CD4-positive, alpha-beta T cell treated with Interleukin-1 beta for 1 hour (primary cell): ENCODE measurements around the gene NR1H2.
"Not testable (repeated sequence)": the region's sequence is repeated elsewhere in the genome, so short reads cannot be mapped to it uniquely, and the experiment has no call there.

Experiments used
- DNase-seq, 2 donors: peaks; one replicate each; pipeline ENCODE4 v3.0.0-alpha.2; 2020 to 2022

NR1H2 gene

DNA sequence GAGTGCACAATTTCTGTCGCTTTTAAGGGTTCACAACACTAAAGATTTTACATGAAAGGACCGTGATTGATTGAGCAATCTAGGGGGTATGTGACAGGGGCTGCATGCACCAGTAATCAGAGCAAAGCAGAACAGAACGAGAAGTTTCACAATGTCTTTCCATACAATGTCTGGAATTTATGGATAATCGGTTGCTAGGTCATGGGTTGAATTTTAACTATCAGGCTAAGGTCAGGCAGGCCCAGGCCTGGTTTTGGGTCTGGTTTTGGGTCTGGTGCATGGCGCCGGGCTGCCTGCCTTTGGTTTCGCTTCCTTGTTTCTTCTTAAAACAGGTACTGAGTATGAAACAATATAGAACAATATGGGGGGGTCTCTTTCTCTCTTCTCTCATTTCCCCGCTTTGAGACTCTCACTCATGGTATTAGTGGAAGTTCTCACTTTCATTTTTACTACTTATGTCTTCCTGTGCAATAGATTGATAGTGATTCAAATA lies 29.1 kb upstream of the NR1H2 start:
- peak in 1 of 2 donors; percentile 61 for DNase-seq

DNA sequence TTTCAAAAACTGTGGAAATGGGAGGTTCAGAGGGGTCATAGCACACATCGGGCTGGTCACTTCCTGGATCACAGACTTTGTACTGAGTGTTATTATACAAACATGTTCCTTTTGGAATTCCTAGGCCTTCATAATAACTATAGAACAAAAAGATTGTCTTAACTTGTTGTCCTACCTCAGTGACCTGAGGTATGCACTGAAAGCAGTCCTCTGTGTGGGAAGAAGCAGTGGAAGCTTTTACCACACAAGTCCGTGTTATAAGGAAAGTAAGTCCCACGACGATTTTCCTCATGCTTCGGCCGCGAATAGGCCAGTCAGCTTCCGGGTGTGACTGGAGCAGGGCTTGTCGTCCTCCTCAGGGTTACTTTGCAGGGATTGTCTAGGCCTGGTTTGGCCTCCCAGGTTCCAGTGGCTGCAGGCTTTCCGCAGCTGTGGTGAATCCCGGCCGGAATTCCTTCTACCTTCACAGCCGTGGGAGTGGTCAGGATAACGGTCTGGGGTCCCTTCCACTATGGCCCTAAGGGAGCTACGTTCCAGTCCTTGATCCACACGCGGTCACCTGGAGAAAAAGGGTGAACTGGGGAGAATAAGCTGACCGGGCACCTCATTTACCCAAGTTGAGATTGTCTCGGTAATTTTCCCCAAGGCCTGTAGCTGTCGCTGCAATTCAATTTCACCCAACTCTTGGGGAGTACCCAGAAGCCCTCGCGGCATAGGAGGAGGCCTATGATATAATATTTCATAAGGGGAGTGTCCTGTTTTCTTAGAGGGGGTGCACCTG lies 26.8 kb upstream of the NR1H2 start:
- DNase-seq, result no peak

DNA sequence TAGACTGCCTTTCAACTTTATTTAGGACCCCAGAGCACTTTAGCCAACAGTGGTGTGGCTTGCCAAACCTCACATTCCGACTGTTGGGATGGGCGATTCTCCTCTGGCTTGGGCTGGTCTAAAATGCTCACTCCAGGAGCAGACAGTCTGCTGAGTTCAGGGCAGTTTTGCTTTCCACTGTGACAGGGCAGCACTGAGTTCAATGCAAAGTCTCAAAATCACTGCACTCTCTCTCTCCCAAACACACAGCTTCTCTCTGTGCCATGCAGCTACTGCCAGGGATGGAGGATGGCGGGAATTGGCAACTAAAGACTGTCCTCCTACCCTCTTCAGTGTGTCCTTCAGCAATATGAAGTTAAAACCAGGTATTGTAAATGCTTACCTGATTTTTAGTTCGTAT lies 24.0 kb upstream of the NR1H2 start:
- no peak for DNase-seq

DNA sequence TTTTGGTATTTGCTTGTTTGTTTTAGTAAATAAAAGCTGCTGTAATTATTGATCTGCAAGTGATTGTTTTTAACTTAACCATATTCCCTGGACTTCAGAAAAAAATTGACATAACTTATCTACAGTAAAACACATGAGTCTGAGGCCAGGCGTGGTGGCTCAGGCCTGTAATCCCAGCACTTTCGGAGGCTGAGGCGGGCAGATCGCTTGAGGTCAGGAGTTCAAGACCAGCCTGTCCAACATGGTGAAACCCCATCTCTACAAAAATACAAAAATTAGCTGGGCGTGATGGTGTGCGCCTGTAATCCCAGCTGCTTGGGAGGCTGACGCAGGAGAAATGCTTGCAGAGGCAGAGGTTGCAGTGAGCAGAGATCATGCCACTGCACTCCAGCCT lies 22.8 kb upstream of the NR1H2 start:
- not testable (repeated sequence) for DNase-seq

DNA sequence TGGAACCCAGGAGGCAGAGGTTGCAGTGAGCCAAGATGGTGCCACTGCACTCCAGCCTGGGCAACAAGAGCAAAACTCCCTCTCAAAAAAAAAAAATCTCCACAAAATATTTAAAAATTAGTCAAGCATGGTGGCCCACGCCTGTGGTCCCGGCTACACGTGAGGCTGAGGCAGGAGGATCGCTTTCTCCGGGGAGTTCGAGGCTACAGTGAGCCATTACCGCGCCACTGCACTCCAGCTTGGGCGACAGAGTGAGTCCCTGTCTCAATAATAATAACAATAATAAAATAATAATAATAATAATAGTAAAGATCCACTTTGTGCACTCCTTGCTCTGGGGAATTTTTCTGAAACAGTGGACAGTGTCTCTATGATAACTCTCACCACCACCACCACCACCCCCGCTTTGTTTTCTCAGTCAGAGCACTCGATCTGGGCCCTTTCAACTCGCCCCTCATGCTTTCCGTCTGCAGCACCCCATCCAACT lies 19.5 kb upstream of the NR1H2 start:
- DNase-seq, result no peak

DNA sequence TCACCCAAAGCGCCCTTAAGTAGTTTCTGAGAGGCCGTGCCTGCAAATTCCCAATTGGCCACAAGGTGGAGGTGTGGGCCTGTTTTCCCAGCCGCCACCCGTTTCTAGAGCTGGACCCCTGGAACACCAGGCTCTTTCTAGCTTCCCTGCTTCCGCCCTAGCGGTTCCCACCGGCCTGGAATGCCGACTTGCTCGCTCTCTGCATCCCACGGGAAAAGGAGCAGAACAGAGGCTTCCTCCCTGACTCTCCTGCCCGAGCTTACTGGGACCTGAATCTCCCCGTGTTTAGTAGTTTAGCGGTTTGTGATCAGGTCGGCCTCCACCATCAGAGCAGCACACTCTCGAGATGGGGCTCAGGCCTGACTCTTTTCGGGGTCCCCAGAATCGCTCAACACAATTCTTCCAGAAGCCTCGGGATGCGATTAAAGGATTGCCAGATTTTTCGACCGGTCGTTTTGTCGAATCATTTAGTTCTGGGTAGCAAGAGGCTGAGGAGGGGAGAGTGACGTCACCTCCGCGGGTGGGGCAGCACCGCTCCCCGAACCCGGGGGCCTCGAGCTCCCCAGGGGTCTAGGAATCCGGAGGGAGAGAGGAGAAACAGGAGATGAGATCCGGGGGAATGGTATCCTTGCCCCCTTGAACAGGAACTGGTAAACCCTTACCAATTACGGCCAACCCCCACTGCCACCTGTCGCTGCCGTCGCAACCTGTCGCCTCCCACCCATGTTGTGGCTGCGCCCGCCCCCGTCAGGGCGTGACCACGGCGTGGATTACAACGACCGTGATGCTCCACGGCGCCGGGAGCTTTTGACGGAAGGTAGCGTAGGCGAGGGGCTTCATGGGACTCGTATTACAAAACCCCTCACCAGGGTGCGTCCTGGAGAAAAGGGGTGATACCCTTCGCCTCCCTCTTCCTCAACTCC lies 18.8 kb upstream of the NR1H2 start:
- peak; percentile 91 for DNase-seq

DNA sequence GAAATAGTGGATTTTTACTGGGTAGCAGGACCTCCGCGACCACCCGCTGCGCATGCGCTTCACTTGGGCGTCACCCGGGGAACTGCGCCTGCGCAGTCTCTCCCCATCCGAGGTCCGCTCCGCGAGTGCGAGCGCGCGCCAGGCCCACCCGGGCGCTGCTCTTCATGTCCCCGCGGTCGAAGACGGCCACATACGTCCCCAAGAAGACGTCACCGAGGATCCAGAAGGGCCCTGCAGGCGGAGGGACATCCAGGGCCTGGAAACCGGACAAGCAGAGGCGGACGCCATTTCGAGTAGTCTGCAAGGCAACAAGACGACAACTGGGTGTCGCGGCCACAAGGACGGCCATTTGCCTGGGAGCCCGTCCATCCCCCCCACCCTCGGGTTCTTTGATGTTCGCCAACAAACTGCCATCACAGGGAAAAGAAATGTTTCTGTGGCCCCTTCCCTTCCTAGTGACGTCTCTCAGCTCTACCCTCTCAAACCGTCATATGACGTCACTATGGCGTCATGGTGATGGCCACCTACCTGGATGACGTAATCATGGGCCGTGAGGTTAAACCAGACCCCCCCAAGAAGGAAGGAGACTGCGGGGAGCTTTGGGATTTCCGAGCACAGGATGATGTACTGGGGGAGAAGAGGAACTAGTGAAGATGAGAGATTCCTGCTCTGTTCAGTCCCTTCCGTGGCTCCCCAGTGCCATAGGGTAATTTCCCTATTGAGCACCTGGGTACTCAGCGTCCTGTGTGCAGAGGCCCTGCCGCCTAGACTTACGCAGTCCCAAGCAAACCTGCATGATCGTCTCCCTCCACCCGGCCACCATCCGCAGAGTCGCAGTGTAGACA lies 17.6 kb upstream of the NR1H2 start:
- DNase-seq, result peak; percentile 88

DNA sequence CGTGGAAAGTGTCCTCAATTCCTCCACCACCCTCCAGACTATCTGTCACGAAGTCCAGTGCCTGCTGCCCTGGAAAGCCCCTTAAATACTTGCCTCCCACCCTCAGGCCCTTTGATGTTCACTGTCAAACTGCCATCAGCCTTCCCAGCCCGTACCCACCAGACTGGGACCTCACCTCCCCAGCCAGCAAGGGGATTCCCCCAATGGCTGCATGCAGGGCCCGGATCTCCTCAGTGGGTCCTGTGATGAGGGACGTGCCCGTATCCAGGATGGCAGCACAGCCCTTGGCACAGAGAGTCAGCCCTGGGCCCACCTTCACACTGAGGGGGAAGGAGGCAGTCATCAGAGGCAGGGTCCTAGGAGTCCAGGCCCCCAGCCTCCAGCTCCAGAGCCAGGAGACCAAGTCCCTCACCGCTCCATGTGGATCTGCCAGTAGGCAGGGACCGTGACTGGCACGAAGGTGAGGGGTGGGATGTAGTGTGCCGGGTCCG lies 16.9 kb upstream of the NR1H2 start:
- DNase-seq, result no peak

DNA sequence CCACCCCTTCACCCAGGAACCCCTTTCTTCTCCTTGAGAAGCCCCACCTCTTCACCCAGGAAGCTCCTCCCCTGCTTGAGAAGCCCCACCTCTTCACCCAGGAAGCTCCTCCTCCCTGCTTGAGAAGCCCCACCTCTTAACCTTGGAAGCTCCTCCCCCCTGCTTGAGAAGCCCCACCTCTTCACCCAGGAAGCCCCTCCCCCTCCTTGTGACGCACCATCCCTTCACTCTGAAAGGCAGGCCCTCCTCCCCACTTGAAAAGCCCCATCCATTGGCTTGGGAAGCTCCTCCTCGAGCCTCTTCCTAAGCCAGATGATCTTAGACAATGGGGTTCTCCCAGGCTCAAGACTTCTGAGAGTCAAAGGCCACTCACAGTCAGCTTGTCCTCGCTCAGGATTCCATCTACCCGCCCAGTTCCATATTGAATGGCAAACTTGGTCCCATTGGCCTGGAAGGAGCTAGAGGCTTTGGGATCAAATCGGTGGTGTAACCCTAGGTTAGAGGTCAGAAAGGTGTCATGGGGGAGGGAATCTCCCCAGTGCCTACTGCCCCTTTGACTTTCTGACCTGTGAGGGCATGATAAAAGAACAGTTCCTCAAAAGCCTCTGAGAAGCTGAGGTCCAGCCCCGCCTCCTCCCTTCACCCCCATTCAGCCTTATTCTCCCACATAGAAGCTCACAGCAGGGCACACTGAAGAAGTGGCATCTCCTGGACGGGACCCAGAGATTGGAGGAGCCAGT lies 14.8 kb upstream of the NR1H2 start:
- no peak for DNase-seq

DNA sequence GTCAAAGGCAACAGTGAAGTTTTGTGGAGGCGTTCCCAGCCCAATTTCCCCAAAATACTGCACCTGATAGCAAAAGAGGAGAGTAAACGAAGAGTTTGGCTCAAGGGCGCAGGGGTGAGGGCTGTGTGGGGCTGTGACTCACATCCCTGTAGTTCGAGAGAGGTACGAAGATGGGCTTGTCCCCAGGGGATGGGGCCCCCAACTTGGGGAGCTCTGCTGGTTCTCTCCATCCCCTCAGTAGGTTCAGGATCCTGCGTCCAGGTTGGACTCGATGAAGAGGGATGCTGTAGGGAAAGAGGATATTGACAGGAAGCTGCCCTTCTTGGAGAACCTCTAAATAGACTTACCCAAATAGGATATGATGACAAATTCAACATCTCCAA lies 14.2 kb upstream of the NR1H2 start:
- no peak for DNase-seq

DNA sequence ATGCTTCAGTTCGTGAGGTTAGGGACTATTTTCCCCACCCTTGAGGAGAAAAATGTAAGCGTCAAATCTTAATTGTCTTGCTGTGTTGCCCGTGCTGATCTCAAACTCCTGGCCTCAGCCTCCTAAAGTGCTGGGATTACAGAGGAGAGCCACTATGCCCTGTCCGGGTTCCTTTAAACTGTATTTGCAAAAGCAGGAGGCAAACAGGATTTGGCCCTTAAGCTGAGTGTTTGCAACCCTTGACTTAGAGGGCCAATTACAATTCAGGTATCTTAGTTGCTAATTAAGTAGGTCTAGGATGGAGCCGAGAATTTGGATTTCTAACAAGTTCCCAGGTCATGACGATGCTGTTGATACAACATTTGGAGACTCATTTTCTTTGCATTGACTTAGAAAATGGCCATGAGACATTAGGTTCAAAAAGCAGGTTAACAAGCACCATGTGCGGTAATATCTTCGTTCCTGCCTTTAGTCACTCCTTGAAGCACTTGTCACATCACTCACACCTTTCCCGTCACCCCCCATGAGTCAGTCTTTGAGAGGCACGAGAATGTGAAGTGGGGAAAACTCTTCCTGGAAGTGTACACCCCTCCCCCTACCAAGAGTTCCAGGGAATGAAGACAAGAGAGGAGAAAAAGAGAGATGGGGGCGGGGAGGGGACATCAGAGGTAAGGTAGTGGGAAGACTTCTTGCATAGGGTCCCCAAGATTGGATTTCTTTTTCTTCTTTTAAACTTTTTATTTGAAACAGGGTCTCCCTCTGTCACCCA lies 13.4 kb upstream of the NR1H2 start:
- no peak for DNase-seq

DNA sequence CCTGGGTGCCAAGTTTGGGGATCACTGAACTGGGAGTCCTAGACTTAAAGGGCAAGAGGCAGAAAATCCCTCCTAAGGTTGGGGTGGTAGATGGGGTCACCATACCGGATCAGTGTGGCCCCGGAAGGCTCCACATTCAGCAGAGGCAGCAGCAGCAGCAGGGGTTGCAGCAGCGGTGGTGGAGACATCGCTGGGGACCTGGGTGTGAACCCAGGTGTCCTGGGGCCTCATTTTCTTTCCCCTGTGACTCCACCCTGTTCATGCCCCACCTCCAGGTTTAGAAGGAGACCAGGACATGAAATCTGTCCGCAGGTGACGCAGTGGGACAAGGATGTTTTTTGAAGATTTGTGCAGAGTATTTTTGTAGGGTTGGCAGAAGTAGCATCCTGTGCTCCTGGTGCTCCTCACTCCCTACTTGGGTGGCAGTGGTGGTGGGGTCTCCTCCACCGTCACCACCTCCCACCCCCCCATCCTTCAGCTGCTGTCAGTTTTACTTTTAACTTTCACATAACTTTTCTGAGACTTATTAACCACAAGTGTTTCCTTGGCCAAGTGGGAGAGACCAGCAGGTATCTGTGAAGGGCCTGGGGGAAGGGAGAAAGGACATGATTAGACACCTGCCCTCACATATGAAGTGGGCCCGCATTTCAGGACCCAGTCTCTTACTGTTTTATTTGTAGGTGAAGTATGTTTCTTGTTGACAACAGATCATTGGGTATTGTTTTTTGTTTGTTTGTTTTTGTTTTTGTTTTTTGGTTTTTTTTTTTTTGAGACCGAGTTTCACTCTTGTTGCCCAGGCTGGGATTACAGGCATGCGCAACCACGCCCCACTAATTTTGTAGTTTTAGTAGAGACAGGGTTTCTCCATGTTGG lies 10.6 kb upstream of the NR1H2 start, which contains the start of gene NAPSA:
NAPSA (minus strand) TSS at position 206 of the 873 bp plus-strand sequence; CDS start at position 188, 18 bp downstream.
- no peak for DNase-seq

DNA sequence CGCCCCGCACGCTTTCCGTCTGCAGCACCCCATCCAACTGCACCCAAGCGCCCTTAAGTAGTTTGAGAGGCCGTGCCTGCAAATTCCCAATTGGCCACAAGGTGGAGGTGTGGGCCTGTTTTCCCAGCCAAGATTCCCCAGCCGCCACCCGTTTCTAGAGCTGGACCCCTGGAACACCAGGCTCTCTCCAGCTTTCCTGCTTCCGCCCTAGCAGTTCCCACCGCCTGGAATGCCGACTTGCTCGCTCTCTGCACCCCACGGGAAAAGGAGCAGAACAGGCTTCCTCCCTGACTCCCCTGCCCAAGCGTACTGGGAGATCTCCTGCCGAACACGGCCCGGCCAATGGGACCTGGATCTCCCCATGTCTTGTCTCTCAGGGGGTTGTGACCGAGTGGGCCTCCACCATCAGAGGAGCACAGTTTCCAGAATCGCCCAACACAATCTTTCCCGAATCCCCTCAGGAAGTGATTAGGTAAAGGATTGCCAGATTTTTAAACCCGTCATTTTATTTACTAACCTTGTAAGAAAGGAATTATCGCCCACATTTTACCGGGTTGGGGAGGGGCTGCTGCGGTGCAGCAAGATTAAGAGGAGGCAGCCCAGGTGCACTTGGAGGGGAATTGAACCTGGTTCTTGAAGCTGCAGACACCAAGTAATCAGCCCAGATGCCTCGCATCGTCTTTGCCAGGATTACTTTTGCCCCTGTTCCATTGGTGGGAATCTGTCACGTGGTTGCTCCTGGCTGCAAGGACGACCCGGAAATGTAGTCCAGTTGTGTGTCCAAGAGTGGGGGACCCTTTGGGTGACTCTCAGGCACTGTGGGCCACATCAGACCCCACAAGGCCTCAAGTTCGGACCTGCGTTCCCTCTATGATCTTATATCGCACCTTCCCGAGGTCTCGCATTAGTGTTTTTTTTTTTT lies 7.3 kb upstream of the NR1H2 start:
- DNase-seq, result peak; percentile 81 to 82

DNA sequence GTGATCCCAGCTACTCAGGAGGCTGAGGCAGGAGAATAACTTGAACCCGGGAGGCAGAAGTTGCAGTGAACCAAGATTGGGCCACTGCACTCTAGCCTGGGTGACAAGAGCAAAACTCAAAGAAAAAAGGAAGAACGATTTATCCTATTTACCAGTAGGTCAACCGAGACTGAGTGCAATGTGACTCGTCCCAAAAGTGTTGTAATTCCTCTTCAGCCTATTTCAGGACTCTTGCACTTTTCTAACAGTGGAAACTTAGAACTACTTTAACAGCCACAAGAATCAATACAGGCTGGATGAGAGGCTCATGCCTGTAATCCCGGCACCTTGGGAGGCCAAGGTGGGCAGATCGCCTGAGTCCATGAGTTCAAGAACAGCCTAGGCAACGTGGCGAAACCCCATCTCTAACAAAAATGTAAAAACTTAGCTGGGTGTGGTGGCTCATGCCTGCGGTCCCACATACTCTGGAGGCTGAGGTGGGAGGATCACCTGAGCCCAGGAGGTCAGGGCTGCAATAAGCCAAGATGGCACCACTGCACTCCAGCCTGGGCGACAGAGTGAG lies 4.3 kb upstream of the NR1H2 start:
- DNase-seq, result no peak

DNA sequence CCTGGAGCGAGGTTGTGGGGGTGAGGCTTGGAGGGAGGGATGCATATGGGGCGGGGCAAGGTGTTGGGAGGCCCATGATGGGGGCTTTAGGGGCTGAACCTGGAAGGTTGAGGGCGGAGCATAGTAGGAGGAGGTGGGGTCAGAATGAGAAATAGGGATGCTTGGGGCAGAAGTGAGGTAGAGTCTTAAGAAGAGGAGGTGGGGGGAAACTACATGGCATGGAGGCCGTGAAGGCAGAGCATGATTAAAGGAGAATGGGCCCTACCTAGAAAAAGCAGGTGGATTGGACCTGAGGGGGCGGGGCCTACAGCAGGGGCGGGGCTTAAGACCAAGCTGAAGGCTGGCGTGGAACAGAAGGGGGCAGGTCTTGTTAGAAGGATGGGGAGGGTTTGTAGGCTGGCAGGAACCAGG lies 799 bp downstream of the NR1H2 start:
- DNase-seq, result peak; percentile 68 to 72

DNA sequence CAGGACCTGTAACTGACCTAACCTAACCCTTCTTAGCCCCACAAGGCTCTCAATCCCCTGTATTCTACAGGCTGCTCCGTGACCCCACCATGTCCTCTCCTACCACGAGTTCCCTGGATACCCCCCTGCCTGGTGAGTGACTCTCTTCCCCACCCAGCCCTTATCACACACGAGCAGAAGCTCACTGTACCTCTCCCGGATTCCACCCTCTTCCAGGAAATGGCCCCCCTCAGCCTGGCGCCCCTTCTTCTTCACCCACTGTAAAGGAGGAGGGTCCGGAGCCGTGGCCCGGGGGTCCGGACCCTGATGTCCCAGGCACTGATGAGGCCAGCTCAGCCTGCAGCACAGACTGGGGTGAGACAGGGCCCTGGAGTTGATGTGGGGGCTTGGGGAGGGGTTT lies 1.3 kb downstream of the NR1H2 start:
- no peak for DNase-seq

DNA sequence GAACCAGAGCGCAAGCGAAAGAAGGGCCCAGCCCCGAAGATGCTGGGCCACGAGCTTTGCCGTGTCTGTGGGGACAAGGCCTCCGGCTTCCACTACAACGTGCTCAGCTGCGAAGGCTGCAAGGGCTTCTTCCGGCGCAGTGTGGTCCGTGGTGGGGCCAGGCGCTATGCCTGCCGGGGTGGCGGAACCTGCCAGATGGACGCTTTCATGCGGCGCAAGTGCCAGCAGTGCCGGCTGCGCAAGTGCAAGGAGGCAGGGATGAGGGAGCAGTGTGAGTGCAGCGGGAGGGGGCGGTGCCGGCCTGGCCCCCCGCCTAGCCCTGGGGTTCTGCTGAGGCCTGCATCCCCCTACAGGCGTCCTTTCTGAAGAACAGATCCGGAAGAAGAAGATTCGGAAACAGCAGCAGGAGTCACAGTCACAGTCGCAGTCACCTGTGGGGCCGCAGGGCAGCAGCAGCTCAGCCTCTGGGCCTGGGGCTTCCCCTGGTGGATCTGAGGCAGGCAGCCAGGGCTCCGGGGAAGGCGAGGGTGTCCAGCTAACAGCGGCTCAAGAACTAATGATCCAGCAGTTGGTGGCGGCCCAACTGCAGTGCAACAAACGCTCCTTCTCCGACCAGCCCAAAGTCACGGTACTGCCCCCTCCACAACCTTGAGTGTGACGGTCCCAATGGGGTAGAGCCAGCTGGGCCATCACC lies 2.1 kb downstream of the NR1H2 start:
- DNase-seq, result no peak

DNA sequence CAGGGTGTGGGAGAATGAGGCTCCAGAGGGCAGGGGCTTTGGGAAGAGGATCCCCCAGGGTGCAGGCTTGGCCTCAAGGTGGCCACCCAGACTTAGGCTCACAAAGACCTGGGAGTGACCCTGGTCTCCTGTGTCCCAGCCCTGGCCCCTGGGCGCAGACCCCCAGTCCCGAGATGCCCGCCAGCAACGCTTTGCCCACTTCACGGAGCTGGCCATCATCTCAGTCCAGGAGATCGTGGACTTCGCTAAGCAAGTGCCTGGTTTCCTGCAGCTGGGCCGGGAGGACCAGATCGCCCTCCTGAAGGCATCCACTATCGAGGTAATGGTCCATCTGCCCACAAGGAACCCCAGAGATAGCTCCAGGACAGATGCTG lies 2.6 kb downstream of the NR1H2 start:
- DNase-seq, result no peak
